HEK293 (cell line): ENCODE measurements around the gene MXI1.

Experiments
- FEZF1 ChIP-seq: fragments of 450-650 bp; formaldehyde crosslinking; IDR thresholded peaks from 2 replicates; pipeline ENCODE4 v1.5.1; 2016; ENCODE audit warnings: missing biosample characterization, missing genetic modification characterization
- MYNN ChIP-seq: fragments of 450-650 bp; formaldehyde crosslinking; IDR thresholded peaks from 2 replicates; pipeline ENCODE4 v1.5.1; 2016; ENCODE audit warnings: missing biosample characterization, missing genetic modification characterization, borderline replicate concordance
- MZF1 ChIP-seq: fragments of 450-650 bp; formaldehyde crosslinking; IDR thresholded peaks from 2 replicates; pipeline ENCODE4 v1.5.1; 2017; ENCODE audit warnings: missing biosample characterization, missing genetic modification characterization, borderline replicate concordance
- TRIM28 ChIP-seq: IDR thresholded peaks from 2 replicates; pipeline ENCODE4 v1.6.1; 2011; ENCODE audit warnings: low read length, control low read depth, borderline replicate concordance
- ZNF138 ChIP-seq: fragments of 450-650 bp; formaldehyde crosslinking; IDR thresholded peaks from 2 replicates; pipeline ENCODE4 v1.5.1; 2016; ENCODE audit warnings: missing biosample characterization, missing genetic modification characterization, borderline replicate concordance
- ZNF239 ChIP-seq: fragments of 450-650 bp; formaldehyde crosslinking; IDR thresholded peaks from 2 replicates; pipeline ENCODE4 v1.5.1; 2016; ENCODE audit warnings: missing biosample characterization, missing genetic modification characterization
- ZNF266 ChIP-seq: fragments of 450-650 bp; formaldehyde crosslinking; IDR thresholded peaks from 2 replicates; pipeline ENCODE4 v1.5.1; 2016; ENCODE audit warnings: missing biosample characterization, missing genetic modification characterization, low read depth
- ZNF324 ChIP-seq: fragments of 450-650 bp; formaldehyde crosslinking; IDR thresholded peaks from 2 replicates; pipeline ENCODE4 v1.5.1; 2016; ENCODE audit warnings: missing biosample characterization, missing genetic modification characterization
- ZNF48 ChIP-seq: fragments of 450-650 bp; formaldehyde crosslinking; IDR thresholded peaks from 2 replicates; pipeline ENCODE4 v1.5.1; 2016; ENCODE audit warnings: missing biosample characterization, missing genetic modification characterization
- ZNF514 ChIP-seq: fragments of 450-650 bp; formaldehyde crosslinking; IDR thresholded peaks from 2 replicates; pipeline ENCODE4 v1.5.1; 2016; ENCODE audit warnings: missing biosample characterization, missing genetic modification characterization
- ZNF530 ChIP-seq: fragments of 450-650 bp; formaldehyde crosslinking; IDR thresholded peaks from 2 replicates; pipeline ENCODE4 v1.5.1; 2016; ENCODE audit warnings: low read depth, missing biosample characterization, missing genetic modification characterization
- ZNF549 ChIP-seq: fragments of 450-650 bp; IDR thresholded peaks from 2 replicates; pipeline ENCODE4 v1.5.1; 2018; ENCODE audit warnings: missing biosample characterization, missing genetic modification characterization, mild to moderate bottlenecking, inconsistent platforms, moderate library complexity
- ZNF571 ChIP-seq: fragments of 450-650 bp; formaldehyde crosslinking; IDR thresholded peaks from 2 replicates; pipeline ENCODE4 v1.5.0; 2017; ENCODE audit warnings: missing biosample characterization, missing genetic modification characterization
- ZNF610 ChIP-seq: fragments of 450-650 bp; formaldehyde crosslinking; IDR thresholded peaks from 2 replicates; pipeline ENCODE4 v1.5.1; 2016; ENCODE audit warnings: missing biosample characterization, missing genetic modification characterization, borderline replicate concordance
- ZNF624 ChIP-seq: fragments of 450-650 bp; formaldehyde crosslinking; IDR thresholded peaks from 2 replicates; pipeline ENCODE4 v1.5.1; 2017; ENCODE audit warnings: missing biosample characterization, missing genetic modification characterization
- ZNF664 ChIP-seq: fragments of 450-650 bp; formaldehyde crosslinking; IDR thresholded peaks from 2 replicates; pipeline ENCODE4 v1.5.1; 2016; ENCODE audit warnings: missing biosample characterization, missing genetic modification characterization
- ZNF792 ChIP-seq: fragments of 450-650 bp; formaldehyde crosslinking; IDR thresholded peaks from 2 replicates; pipeline ENCODE4 v1.5.1; 2016; ENCODE audit warnings: missing biosample characterization, missing genetic modification characterization
- TF ChIP-seq, protein P1 (sequence below): fragments of 450-650 bp; formaldehyde crosslinking; IDR thresholded peaks from 2 replicates; pipeline ENCODE4 v1.5.1; 2016; ENCODE audit warnings: missing biosample characterization, missing genetic modification characterization
- TF ChIP-seq, protein P2 (sequence below): fragments of 450-650 bp; formaldehyde crosslinking; IDR thresholded peaks from 2 replicates; pipeline ENCODE4 v1.5.1; 2016; ENCODE audit warnings: missing biosample characterization, missing genetic modification characterization, borderline replicate concordance
- TF ChIP-seq, protein P3 (sequence below): fragments of 450-650 bp; IDR thresholded peaks from 2 replicates; pipeline ENCODE4 v1.5.1; 2018; ENCODE audit warnings: missing biosample characterization, missing genetic modification characterization
- TF ChIP-seq, protein P4 (sequence below): fragments of 450-650 bp; formaldehyde crosslinking; IDR thresholded peaks from 2 replicates; pipeline ENCODE4 v1.5.1; 2017; ENCODE audit warnings: missing biosample characterization, missing genetic modification characterization
- TF ChIP-seq, protein P5 (sequence below): fragments of 450-650 bp; formaldehyde crosslinking; IDR thresholded peaks from 2 replicates; pipeline ENCODE4 v1.5.1; 2017; ENCODE audit warnings: missing biosample characterization, missing genetic modification characterization
- TF ChIP-seq, protein P6 (sequence below): fragments of 450-650 bp; IDR thresholded peaks from 2 replicates; pipeline ENCODE4 v1.5.1; 2018; ENCODE audit warnings: missing biosample characterization, mild to moderate bottlenecking, missing genetic modification characterization
- TF ChIP-seq, protein P7 (sequence below): sonication (generic); formaldehyde crosslinking; IDR thresholded peaks from 2 replicates; pipeline ENCODE4 v1.8.1; 2022; ENCODE audit warnings: mild to moderate bottlenecking, moderate library complexity, missing genetic modification reagents

The MXI1 gene

DNA sequence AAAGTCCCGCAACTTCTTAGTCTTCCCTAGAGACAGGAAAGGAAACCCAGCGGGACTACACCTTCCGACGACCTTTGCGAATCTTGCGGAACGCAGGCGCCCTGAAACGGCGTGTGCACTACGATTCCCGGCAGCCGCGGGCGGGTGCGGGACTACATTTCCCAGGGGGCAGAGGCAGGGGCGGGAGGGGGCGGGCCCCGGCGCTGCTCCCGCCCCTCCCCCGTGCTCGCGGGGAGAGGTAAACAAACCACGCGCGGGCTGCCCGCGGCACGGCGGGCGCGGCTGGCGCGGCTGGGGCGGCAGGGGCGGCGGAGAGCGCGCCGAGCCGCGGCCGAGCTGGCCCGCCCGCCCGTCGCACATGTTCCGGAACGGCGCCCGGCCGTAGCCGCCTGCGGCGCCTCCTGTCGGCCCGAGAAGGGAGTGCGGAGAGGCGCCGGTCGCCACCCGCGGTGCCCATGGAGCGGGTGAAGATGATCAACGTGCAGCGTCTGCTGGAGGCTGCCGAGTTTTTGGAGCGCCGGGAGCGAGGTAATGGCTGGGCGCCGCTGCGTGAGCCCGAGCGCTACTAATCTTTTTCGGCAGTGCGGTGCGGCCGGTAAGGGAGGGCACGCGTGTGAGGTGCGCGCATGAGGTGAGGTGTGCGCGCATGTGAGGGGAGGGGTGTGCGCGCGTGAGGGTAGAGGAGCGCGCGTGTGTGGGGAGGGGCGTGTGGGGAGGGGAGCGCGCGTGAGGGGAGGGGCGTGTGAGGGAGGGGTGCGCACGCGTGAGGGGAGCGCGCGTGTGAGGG lies 18.5 kb downstream of the MXI1 start (continued):
- TF ChIP-seq, protein P1, sequence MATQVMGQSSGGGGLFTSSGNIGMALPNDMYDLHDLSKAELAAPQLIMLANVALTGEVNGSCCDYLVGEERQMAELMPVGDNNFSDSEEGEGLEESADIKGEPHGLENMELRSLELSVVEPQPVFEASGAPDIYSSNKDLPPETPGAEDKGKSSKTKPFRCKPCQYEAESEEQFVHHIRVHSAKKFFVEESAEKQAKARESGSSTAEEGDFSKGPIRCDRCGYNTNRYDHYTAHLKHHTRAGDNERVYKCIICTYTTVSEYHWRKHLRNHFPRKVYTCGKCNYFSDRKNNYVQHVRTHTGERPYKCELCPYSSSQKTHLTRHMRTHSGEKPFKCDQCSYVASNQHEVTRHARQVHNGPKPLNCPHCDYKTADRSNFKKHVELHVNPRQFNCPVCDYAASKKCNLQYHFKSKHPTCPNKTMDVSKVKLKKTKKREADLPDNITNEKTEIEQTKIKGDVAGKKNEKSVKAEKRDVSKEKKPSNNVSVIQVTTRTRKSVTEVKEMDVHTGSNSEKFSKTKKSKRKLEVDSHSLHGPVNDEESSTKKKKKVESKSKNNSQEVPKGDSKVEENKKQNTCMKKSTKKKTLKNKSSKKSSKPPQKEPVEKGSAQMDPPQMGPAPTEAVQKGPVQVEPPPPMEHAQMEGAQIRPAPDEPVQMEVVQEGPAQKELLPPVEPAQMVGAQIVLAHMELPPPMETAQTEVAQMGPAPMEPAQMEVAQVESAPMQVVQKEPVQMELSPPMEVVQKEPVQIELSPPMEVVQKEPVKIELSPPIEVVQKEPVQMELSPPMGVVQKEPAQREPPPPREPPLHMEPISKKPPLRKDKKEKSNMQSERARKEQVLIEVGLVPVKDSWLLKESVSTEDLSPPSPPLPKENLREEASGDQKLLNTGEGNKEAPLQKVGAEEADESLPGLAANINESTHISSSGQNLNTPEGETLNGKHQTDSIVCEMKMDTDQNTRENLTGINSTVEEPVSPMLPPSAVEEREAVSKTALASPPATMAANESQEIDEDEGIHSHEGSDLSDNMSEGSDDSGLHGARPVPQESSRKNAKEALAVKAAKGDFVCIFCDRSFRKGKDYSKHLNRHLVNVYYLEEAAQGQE (tag by site-specific recombination), result peak; percentile 35; the same call in 1 of the 2 replicates
- no peak for TF ChIP-seq ZNF664 (tag by site-specific recombination)
- TF ChIP-seq, protein P2, sequence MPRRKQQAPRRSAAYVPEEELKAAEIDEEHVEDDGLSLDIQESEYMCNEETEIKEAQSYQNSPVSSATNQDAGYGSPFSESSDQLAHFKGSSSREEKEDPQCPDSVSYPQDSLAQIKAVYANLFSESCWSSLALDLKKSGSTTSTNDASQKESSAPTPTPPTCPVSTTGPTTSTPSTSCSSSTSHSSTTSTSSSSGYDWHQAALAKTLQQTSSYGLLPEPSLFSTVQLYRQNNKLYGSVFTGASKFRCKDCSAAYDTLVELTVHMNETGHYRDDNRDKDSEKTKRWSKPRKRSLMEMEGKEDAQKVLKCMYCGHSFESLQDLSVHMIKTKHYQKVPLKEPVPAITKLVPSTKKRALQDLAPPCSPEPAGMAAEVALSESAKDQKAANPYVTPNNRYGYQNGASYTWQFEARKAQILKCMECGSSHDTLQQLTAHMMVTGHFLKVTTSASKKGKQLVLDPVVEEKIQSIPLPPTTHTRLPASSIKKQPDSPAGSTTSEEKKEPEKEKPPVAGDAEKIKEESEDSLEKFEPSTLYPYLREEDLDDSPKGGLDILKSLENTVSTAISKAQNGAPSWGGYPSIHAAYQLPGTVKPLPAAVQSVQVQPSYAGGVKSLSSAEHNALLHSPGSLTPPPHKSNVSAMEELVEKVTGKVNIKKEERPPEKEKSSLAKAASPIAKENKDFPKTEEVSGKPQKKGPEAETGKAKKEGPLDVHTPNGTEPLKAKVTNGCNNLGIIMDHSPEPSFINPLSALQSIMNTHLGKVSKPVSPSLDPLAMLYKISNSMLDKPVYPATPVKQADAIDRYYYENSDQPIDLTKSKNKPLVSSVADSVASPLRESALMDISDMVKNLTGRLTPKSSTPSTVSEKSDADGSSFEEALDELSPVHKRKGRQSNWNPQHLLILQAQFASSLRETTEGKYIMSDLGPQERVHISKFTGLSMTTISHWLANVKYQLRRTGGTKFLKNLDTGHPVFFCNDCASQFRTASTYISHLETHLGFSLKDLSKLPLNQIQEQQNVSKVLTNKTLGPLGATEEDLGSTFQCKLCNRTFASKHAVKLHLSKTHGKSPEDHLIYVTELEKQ (tag by site-specific recombination), result no peak
- TF ChIP-seq MYNN (tag by site-specific recombination), result no peak
- TF ChIP-seq ZNF610 (tag by site-specific recombination), result no peak
- no peak for TF ChIP-seq ZNF266
- TF ChIP-seq, protein P3, sequence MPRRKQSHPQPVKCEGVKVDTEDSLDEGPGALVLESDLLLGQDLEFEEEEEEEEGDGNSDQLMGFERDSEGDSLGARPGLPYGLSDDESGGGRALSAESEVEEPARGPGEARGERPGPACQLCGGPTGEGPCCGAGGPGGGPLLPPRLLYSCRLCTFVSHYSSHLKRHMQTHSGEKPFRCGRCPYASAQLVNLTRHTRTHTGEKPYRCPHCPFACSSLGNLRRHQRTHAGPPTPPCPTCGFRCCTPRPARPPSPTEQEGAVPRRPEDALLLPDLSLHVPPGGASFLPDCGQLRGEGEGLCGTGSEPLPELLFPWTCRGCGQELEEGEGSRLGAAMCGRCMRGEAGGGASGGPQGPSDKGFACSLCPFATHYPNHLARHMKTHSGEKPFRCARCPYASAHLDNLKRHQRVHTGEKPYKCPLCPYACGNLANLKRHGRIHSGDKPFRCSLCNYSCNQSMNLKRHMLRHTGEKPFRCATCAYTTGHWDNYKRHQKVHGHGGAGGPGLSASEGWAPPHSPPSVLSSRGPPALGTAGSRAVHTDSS, result no peak
- TF ChIP-seq ZNF324, result no peak
- TF ChIP-seq, protein P4, sequence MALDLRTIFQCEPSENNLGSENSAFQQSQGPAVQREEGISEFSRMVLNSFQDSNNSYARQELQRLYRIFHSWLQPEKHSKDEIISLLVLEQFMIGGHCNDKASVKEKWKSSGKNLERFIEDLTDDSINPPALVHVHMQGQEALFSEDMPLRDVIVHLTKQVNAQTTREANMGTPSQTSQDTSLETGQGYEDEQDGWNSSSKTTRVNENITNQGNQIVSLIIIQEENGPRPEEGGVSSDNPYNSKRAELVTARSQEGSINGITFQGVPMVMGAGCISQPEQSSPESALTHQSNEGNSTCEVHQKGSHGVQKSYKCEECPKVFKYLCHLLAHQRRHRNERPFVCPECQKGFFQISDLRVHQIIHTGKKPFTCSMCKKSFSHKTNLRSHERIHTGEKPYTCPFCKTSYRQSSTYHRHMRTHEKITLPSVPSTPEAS (tag by site-specific recombination), result no peak
- no peak for TF ChIP-seq ZNF48 (tag by site-specific recombination)
- TF ChIP-seq, protein P5, sequence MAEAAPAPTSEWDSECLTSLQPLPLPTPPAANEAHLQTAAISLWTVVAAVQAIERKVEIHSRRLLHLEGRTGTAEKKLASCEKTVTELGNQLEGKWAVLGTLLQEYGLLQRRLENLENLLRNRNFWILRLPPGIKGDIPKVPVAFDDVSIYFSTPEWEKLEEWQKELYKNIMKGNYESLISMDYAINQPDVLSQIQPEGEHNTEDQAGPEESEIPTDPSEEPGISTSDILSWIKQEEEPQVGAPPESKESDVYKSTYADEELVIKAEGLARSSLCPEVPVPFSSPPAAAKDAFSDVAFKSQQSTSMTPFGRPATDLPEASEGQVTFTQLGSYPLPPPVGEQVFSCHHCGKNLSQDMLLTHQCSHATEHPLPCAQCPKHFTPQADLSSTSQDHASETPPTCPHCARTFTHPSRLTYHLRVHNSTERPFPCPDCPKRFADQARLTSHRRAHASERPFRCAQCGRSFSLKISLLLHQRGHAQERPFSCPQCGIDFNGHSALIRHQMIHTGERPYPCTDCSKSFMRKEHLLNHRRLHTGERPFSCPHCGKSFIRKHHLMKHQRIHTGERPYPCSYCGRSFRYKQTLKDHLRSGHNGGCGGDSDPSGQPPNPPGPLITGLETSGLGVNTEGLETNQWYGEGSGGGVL (tag by site-specific recombination), result no peak
- no peak for TF ChIP-seq ZNF792 (tag by site-specific recombination)
- TF ChIP-seq ZNF624 (tag by site-specific recombination), result no peak
- no peak for TF ChIP-seq ZNF530 (tag by site-specific recombination)
- TF ChIP-seq FEZF1 (tag by site-specific recombination), result no peak
- no peak for TF ChIP-seq MZF1 (tag by site-specific recombination)
- no peak for TF ChIP-seq ZNF514
- no peak for TF ChIP-seq ZNF239 (tag by site-specific recombination)
- TF ChIP-seq, protein P6, sequence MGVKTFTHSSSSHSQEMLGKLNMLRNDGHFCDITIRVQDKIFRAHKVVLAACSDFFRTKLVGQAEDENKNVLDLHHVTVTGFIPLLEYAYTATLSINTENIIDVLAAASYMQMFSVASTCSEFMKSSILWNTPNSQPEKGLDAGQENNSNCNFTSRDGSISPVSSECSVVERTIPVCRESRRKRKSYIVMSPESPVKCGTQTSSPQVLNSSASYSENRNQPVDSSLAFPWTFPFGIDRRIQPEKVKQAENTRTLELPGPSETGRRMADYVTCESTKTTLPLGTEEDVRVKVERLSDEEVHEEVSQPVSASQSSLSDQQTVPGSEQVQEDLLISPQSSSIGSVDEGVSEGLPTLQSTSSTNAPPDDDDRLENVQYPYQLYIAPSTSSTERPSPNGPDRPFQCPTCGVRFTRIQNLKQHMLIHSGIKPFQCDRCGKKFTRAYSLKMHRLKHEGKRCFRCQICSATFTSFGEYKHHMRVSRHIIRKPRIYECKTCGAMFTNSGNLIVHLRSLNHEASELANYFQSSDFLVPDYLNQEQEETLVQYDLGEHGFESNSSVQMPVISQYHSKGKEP (tag by site-specific recombination), result no peak
- no peak for TF ChIP-seq ZNF549
- TF ChIP-seq ZNF571, result no peak
- no peak for TF ChIP-seq ZNF138
- TF ChIP-seq, protein P7, sequence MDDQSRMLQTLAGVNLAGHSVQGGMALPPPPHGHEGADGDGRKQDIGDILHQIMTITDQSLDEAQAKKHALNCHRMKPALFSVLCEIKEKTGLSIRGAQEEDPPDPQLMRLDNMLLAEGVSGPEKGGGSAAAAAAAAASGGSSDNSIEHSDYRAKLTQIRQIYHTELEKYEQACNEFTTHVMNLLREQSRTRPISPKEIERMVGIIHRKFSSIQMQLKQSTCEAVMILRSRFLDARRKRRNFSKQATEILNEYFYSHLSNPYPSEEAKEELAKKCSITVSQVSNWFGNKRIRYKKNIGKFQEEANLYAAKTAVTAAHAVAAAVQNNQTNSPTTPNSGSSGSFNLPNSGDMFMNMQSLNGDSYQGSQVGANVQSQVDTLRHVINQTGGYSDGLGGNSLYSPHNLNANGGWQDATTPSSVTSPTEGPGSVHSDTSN (CRISPR knock-in tag), result no peak
- no peak for TF ChIP-seq TRIM28
